MM.1S (cell line): ENCODE data around the gene TCF20.

Experiments
- EZH2 ChIP-seq: fragments of 300-600 bp; sonication (generic); optimal IDR thresholded peaks from 2 replicates; pipeline ENCODE3; 2017; ENCODE audit warnings: low read depth, mild to moderate bottlenecking, antibody characterized with exemption, low read length, mixed read lengths
- EZH2phosphoT487 ChIP-seq: fragments of 300-600 bp; sonication (generic); IDR thresholded peaks from 2 replicates; pipeline ENCODE4 v1.6.1; 2018; ENCODE audit warnings: antibody characterized with exemption, low read length
- TF ChIP-seq, protein P1 (sequence below): fragments of 300-600 bp; sonication (generic); IDR thresholded peaks from 2 replicates; pipeline ENCODE4 v1.5.1; 2016; ENCODE audit warnings: antibody characterized with exemption, low read length, mixed read lengths

DNA sequence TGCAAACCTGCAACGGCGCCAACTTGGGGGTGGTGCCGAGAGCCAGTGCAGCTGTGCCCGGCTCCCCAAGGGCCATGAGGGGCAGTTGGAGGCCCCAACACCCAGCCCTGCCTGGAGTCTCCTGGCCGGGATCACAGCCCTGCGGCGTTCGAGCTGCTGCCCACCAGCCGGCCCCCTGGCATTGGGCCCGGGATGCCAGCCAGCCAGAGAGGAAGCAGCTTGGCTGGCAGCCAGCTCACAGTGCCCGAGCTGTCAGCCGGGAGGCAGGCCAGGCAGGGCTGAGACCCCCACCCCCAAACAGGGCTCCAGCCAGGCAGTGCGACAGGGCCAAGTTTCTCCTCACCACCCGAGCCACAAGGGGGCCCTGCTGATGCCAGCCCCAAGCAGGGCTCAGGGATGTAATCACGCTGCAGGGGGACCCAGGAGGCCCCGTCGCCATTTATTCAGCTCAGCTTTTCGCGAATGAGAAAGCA, 26.0 kb upstream of the TCF20 start:
- TF ChIP-seq, protein P1, sequence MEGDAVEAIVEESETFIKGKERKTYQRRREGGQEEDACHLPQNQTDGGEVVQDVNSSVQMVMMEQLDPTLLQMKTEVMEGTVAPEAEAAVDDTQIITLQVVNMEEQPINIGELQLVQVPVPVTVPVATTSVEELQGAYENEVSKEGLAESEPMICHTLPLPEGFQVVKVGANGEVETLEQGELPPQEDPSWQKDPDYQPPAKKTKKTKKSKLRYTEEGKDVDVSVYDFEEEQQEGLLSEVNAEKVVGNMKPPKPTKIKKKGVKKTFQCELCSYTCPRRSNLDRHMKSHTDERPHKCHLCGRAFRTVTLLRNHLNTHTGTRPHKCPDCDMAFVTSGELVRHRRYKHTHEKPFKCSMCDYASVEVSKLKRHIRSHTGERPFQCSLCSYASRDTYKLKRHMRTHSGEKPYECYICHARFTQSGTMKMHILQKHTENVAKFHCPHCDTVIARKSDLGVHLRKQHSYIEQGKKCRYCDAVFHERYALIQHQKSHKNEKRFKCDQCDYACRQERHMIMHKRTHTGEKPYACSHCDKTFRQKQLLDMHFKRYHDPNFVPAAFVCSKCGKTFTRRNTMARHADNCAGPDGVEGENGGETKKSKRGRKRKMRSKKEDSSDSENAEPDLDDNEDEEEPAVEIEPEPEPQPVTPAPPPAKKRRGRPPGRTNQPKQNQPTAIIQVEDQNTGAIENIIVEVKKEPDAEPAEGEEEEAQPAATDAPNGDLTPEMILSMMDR: no peak
- TF ChIP-seq EZH2 (no peak), EZH2phosphoT487 (no peak)
